CD4-positive, CD25-positive, alpha-beta regulatory T cell (primary cell): ENCODE data around the gene PTCD2. TPM values are rescaled to one million over a fixed set of nuclear protein-coding genes. Genes with fewer than 3 reads are reported as not detected.
A peak's percentile ranks its signal among the peaks of the same experiment; 100 is the strongest.

ENCODE experiments used
- ATAC-seq, 2 donors: fragments of 150-1000 bp; cut with Tn5 transposase; one replicate each; pipeline ENCODE4 v1.10.0; 2021; ENCODE audit warnings: low read depth in 2 of 2, moderate number of reproducible peaks in 2 of 2, moderate library complexity in 1 of 2
- DNase-seq, 3 donors: peaks; one replicate each; pipeline versions ENCODE4 v3.0.0 to v3.0.0-alpha.2; 2012 to 2022; ENCODE audit warnings: mixed read lengths in 1 of 3
- H3K27ac ChIP-seq: one replicate; pipeline ENCODE4 v1.7.0; 2013; ENCODE audit warnings: mild to moderate bottlenecking, low read length; ENCODE audit not compliant: insufficient read depth, poor library complexity, severe bottlenecking
- H3K27me3 ChIP-seq: one replicate; pipeline ENCODE4 v1.7.0; 2013; ENCODE audit warnings: low read length; ENCODE audit not compliant: control insufficient read depth, insufficient read depth
- H3K36me3 ChIP-seq: one replicate; pipeline ENCODE4 v1.7.0; 2013; ENCODE audit warnings: mild to moderate bottlenecking, low read length, moderate library complexity; ENCODE audit not compliant: control insufficient read depth, insufficient read depth
- H3K4me1 ChIP-seq: 2 replicates; pipeline ENCODE4 v1.7.0; 2013; ENCODE audit warnings: mild to moderate bottlenecking, low read length; ENCODE audit not compliant: insufficient read depth, control insufficient read depth, poor library complexity, severe bottlenecking
- H3K4me3 ChIP-seq: one replicate; pipeline ENCODE4 v1.7.0; 2013; ENCODE audit warnings: low read depth, mild to moderate bottlenecking, low read length, moderate library complexity
- H3K9me3 ChIP-seq, 2 experiments: 1 replicate in 1 of 2; 2 replicates in 1 of 2; pipeline ENCODE4 v1.7.0; 2013; ENCODE audit warnings: low read length in 2 of 2, mild to moderate bottlenecking in 1 of 2, moderate library complexity in 1 of 2; ENCODE audit not compliant: control insufficient read depth in 2 of 2
- H3K27ac Mint-ChIP-seq, 3 donors: one replicate each; pipeline ENCODE4 v1.8.0; 2020 to 2022; ENCODE audit warnings: mild to moderate bottlenecking in 3 of 3, mixed read lengths in 3 of 3, moderate library complexity in 2 of 3
- H3K27me3 Mint-ChIP-seq: one replicate; pipeline ENCODE4 v1.8.0; 2022; ENCODE audit warnings: mild to moderate bottlenecking, mixed read lengths
- H3K36me3 Mint-ChIP-seq: one replicate; pipeline ENCODE4 v1.8.0; 2020; ENCODE audit warnings: mixed read lengths
- H3K4me1 Mint-ChIP-seq, 4 donors: one replicate each; pipeline ENCODE4 v1.8.0; 2020 to 2022; ENCODE audit warnings: mixed read lengths in 4 of 4, mild to moderate bottlenecking in 1 of 4
- H3K4me3 Mint-ChIP-seq, 4 donors: one replicate each; pipeline ENCODE4 v1.8.0; 2020 to 2022; ENCODE audit warnings: mild to moderate bottlenecking in 4 of 4, mixed read lengths in 4 of 4, moderate library complexity in 3 of 4
- H3K9me3 Mint-ChIP-seq, 7 donors: one replicate each; pipeline ENCODE4 v1.8.0; 2020 to 2022; ENCODE audit warnings: mixed read lengths in 7 of 7, mild to moderate bottlenecking in 3 of 7, moderate library complexity in 2 of 7
- polyA plus RNA-seq, 4 donors: library from polyadenylated mRNA; unstranded; fragments of 300-500 nt; fragmentation: Illumina TruSeq; gene quantifications; one replicate each; pipeline ENCODE4 v1.2.3, GENCODE V29; 2021
- total RNA-seq: library from RNA; stranded (reverse); gene quantifications from one replicate; pipeline ENCODE4 v1.2.3, GENCODE V29; 2022

Gene PTCD2, protein sequence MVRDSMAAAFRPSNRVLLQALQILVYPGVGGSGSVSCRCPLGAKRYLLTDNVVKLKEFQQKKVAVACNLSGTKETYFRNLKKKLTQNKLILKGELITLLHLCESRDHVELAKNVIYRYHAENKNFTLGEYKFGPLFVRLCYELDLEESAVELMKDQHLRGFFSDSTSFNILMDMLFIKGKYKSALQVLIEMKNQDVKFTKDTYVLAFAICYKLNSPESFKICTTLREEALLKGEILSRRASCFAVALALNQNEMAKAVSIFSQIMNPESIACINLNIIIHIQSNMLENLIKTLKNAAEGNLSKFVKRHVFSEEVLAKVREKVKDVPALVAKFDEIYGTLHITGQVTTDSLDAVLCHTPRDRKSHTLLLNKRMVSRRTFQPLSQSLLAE
- total RNA-seq (3.4 TPM), polyA plus RNA-seq (1 to 10 TPM; 5.4 to 6.5 (median 5.9) TPM)

DNA sequence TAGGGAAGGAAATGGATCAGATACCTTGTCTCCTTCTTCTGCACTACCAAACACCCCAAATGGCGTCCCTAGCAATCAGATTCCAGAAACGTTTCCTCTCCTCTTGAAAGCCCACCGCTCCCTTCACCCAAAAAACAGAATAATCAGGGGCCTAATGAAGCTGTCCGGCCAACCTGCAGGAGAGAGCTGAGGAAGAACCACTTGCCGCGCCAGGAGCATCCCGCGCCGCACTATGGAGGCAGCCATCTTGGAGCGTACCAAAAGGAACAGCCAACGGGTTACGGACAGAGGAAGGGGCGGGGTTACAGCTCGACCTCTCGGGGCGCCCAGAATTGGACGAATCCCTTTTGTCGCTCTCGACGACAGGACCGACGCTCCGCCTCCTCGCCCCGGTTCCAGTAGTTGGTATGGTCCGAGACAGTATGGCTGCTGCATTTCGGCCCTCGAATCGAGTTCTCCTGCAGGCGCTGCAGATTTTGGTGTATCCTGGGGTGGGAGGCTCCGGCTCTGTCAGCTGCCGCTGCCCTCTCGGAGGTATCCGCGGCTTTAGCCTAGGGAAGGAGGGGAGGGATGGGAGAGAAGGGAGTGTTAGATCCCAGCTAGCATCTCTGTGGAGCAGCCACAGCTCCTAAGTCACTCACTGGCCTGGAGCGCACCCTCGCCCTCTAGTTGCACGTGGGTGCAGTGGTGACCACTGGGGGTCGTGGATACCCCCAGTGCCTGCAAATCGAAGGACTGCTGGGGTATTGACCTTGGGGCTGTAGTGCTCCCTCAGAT is at the start of gene PTCD2, which contains the start of gene MRPS27:
Gene PTCD2 (plus strand): TSS at position 398 of the 777 bp plus-strand sequence. CDS start 10 bp downstream, at position 408.
Gene MRPS27 (minus strand): TSS at position 265 of the 777 bp plus-strand sequence. CDS start 19 bp downstream, at position 246.
- peak within 1 kb of the TSS; percentile 95 to 100 (median 98) for H3K4me3 Mint-ChIP-seq
- peaks cover 13% of the 10 kb centered on the region for H3K4me1 ChIP-seq
- peak within 1 kb of the TSS; percentile 70 for H3K27ac ChIP-seq
- H3K36me3 ChIP-seq = peaks cover 6% of the 10 kb centered on the region
- H3K9me3 Mint-ChIP-seq = no peaks in the 10 kb centered on the region
- no peaks in the 10 kb centered on the region for H3K27me3 ChIP-seq
- peak; percentile 94 to 99 (median 96) for DNase-seq
- peak within 1 kb of the TSS; percentile 98 for H3K4me3 ChIP-seq
- H3K9me3 ChIP-seq = no peaks in the 10 kb centered on the region
- peak; percentile 100 for ATAC-seq
- H3K4me1 Mint-ChIP-seq = peaks cover 15 to 44% (median 28%) of the 10 kb centered on the region in 4 donors
- peak within 1 kb of the TSS; percentile 95 to 98 (median 98) for H3K27ac Mint-ChIP-seq
- H3K36me3 Mint-ChIP-seq = peaks cover 20% of the 10 kb centered on the region
- H3K27me3 Mint-ChIP-seq = no peaks in the 10 kb centered on the region

DNA sequence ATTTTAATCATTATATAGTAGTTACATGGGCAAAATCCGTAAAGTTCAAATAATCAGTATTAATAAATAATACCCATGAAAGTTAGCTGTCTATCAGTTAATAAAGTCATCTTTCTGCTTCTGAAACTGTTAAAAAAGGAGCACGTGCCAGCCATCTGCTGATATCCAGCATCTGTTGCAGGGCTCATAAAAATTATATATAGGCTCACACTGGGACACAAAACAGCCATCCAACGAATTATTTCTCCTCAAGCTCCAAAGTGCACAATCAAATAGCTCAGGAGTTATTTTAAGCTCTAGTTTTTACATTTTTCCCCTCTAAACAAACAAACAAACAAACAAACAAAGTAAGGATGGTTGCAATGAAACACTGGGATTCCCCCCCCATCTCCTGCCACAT is 48.5 kb upstream of the PTCD2 start:
- H3K27ac Mint-ChIP-seq = no peak overlapping the region
- Histone ChIP-seq H3K36me3 (no peaks in the 10 kb centered on the region), H3K27me3 (no peaks in the 10 kb centered on the region), H3K27ac (no peak overlapping the region), H3K4me3 (no peak overlapping the region), H3K9me3 (no peaks in the 10 kb centered on the region), H3K4me1 (no peaks in the 10 kb centered on the region)
- H3K36me3 Mint-ChIP-seq = peaks cover 12% of the 10 kb centered on the region
- H3K4me1 Mint-ChIP-seq = peaks cover 7 to 22% (median 16%) of the 10 kb centered on the region in 4 donors
- H3K4me3 Mint-ChIP-seq = no peak overlapping the region
- H3K27me3 Mint-ChIP-seq = no peaks in the 10 kb centered on the region
- H3K9me3 Mint-ChIP-seq = peaks cover 0 to 4% (median 0%) of the 10 kb centered on the region in 7 donors
- DNase-seq (no peak), ATAC-seq (no peak)

DNA sequence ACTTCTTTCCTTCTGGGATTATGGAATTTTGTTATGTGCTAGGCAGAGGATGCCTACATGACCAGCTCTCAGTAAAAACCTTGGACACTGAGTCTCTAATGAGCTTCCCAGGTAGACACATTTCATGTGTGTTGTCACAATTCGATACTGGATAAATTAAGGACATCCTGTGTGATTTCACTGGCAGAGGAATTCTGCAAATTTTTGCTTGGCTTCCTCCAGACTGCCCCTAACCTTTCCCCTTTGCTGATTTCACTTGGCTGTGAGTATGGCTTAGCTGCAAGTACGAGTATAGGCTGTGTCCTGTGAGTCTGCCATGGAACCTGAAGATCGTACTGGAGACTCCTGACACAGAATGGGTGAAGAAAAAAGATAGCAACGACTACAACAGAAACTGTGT is 47.8 kb upstream of the PTCD2 start:
- DNase-seq = no peak
- Mint-ChIP-seq H3K4me3 (no peak overlapping the region), H3K4me1 (peaks cover 7 to 25% (median 20%) of the 10 kb centered on the region in 4 donors), H3K36me3 (peaks cover 16% of the 10 kb centered on the region), H3K27me3 (no peaks in the 10 kb centered on the region), H3K27ac (no peak overlapping the region), H3K9me3 (peaks cover 0 to 4% (median 0%) of the 10 kb centered on the region in 7 donors)
- no peaks in the 10 kb centered on the region for H3K4me1 ChIP-seq
- no peak overlapping the region for H3K27ac ChIP-seq
- no peak for ATAC-seq
- H3K9me3 ChIP-seq = no peaks in the 10 kb centered on the region
- no peaks in the 10 kb centered on the region for H3K36me3 ChIP-seq
- no peaks in the 10 kb centered on the region for H3K27me3 ChIP-seq
- no peak overlapping the region for H3K4me3 ChIP-seq

DNA sequence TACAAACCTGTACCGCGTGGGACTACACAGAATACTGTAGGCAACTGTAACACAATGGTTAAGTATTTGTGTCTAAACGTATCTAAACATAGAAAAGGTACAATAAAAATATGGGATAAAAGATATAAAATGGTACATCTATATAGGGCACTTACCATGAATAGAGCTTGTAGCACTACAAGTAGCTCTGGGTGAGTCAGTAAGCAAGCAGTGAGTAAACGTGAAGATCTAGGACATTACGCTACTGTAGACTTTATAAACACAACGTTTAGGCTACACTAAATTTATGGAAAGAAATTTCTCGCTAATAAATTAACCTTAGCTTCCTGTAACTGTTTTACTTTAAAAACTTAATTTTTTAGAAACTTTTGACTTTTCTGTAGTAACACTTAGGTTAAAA is 46.6 kb upstream of the PTCD2 start:
- Mint-ChIP-seq H3K27ac (no peak overlapping the region), H3K27me3 (no peaks in the 10 kb centered on the region), H3K4me3 (no peak overlapping the region), H3K36me3 (peaks cover 18% of the 10 kb centered on the region), H3K4me1 (peaks cover 7 to 29% (median 23%) of the 10 kb centered on the region in 4 donors), H3K9me3 (peaks cover 0 to 4% (median 0%) of the 10 kb centered on the region in 7 donors)
- H3K4me3 ChIP-seq = no peak overlapping the region
- H3K36me3 ChIP-seq = no peaks in the 10 kb centered on the region
- H3K27me3 ChIP-seq = no peaks in the 10 kb centered on the region
- no peak overlapping the region for H3K27ac ChIP-seq
- ATAC-seq (no peak), DNase-seq (no peak)
- H3K9me3 ChIP-seq = no peaks in the 10 kb centered on the region
- H3K4me1 ChIP-seq = no peaks in the 10 kb centered on the region

DNA sequence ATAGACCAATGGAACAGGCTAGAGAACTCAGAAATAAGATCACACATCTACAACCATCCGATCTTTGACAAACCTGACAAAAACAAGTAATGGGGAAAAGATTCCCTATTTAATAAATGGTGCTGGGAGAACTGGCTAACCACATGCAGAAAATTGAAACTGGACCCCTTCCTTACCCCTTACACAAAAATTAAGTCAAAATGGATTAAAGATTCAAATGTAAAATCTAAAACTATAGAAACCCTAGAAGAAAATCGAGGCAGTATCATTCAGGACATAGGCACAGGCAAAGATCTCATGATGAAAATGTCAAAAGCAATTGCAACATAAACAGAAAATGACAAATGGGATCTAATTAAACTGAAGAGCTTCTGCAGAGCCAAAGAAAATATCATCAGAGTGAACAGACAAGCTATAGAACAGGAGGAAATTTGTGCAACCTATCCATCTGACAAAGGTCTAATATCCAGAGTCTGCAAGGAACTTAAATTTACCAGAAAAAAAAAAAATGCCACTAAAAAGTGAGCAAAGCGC is 43.9 kb upstream of the PTCD2 start:
- H3K36me3 Mint-ChIP-seq = peaks cover 27% of the 10 kb centered on the region
- peaks cover 1 to 26% (median 24%) of the 10 kb centered on the region in 4 donors for H3K4me1 Mint-ChIP-seq
- no peak overlapping the region for H3K4me3 Mint-ChIP-seq
- Histone ChIP-seq H3K4me1 (no peaks in the 10 kb centered on the region), H3K27ac (no peak overlapping the region), H3K9me3 (no peaks in the 10 kb centered on the region), H3K4me3 (no peak overlapping the region), H3K27me3 (no peaks in the 10 kb centered on the region), H3K36me3 (no peaks in the 10 kb centered on the region)
- no peak overlapping the region for H3K27ac Mint-ChIP-seq
- no peak for ATAC-seq
- DNase-seq = no peak
- no peaks in the 10 kb centered on the region for H3K27me3 Mint-ChIP-seq
- H3K9me3 Mint-ChIP-seq = peaks cover 0 to 4% (median 0%) of the 10 kb centered on the region in 7 donors

DNA sequence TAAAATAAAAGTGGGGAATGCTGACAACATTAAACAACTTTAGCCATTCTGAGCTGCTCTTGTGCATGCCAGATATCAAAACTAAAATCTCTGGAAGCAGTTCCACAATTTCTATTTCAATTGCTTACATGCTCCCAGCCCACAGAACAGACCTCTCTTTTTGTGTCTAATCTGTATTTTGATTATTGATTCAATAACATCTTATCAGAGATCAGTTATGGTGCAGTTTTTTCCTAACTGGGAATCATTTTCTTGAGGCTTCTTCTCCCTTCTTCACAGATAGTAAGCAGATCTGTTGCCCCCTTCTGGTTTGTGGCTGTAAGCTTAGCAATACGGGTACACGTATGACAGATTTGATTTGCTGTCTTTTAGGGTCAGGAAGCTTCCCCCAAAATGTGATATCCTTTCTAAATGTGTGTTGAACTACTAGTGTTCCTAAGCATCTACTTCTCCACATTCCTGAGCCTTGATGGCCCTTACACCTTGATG is 39.5 kb upstream of the PTCD2 start:
- no peak overlapping the region for H3K4me3 ChIP-seq
- no peak overlapping the region for H3K4me3 Mint-ChIP-seq
- no peaks in the 10 kb centered on the region for H3K27me3 ChIP-seq
- H3K27ac Mint-ChIP-seq = no peak overlapping the region
- no peaks in the 10 kb centered on the region for H3K9me3 ChIP-seq
- H3K27me3 Mint-ChIP-seq = no peaks in the 10 kb centered on the region
- peaks cover 0 to 4% (median 0%) of the 10 kb centered on the region in 7 donors for H3K9me3 Mint-ChIP-seq
- H3K4me1 Mint-ChIP-seq = peaks cover 0 to 24% (median 20%) of the 10 kb centered on the region in 4 donors
- no peaks in the 10 kb centered on the region for H3K4me1 ChIP-seq
- H3K27ac ChIP-seq = no peak overlapping the region
- peaks cover 42% of the 10 kb centered on the region for H3K36me3 Mint-ChIP-seq
- no peak for ATAC-seq
- H3K36me3 ChIP-seq = peaks cover 3% of the 10 kb centered on the region
- peak in 1 of 3 donors; percentile 7 for DNase-seq

DNA sequence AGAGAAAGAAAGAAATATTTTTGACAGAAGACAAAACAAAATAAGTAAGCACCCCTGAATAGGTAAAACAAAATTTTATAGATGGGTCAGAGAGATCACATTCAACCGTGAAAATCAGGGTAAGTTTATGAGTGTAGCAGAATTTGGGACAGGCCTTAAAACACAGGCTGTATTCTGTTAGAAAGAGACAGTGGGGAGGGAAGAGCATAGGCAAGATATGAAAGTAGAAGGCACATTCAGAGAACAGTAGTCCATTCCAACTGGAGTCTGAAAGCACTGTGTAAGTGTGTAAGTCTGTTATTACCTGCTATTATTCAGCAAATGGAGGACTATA is 38.8 kb upstream of the PTCD2 start:
- Mint-ChIP-seq H3K4me1 (peaks cover 0 to 17% (median 15%) of the 10 kb centered on the region in 4 donors), H3K27me3 (no peaks in the 10 kb centered on the region), H3K9me3 (peaks cover 0 to 2% (median 0%) of the 10 kb centered on the region in 7 donors), H3K36me3 (peaks cover 41% of the 10 kb centered on the region), H3K27ac (no peak overlapping the region), H3K4me3 (no peak overlapping the region)
- Histone ChIP-seq H3K36me3 (peaks cover 3% of the 10 kb centered on the region), H3K27me3 (no peaks in the 10 kb centered on the region), H3K9me3 (no peaks in the 10 kb centered on the region), H3K4me3 (no peak overlapping the region), H3K4me1 (no peaks in the 10 kb centered on the region), H3K27ac (no peak overlapping the region)
- DNase-seq = no peak
- ATAC-seq = no peak
